Mucosa of rectum (tissue), 2 donors: ENCODE results near the gene NKD2.
"Not testable (repeated sequence)": the region's sequence is repeated elsewhere in the genome, so short reads cannot be mapped to it uniquely, and the experiment has no call there.

Experiments used
- H3K27ac ChIP-seq, 2 donors: one replicate each; pipeline ENCODE4 v1.7.0; 2013; ENCODE audit warnings: inconsistent platforms in 2 of 2, low read depth in 2 of 2, low read length in 2 of 2
- H3K27me3 ChIP-seq, 2 donors: one replicate each; pipeline ENCODE4 v1.7.0; 2013; ENCODE audit warnings: low read length in 2 of 2; ENCODE audit not compliant: control insufficient read depth in 2 of 2, insufficient read depth in 2 of 2
- H3K36me3 ChIP-seq, 2 donors: one replicate each; pipeline ENCODE4 v1.7.0; 2013; ENCODE audit warnings: low read length in 2 of 2; ENCODE audit not compliant: control insufficient read depth in 2 of 2, insufficient read depth in 2 of 2
- H3K4me1 ChIP-seq, 2 donors: one replicate each; pipeline ENCODE4 v1.7.0; 2013; ENCODE audit warnings: low read length in 2 of 2, mild to moderate bottlenecking in 1 of 2; ENCODE audit not compliant: control insufficient read depth in 2 of 2, insufficient read depth in 2 of 2
- H3K4me3 ChIP-seq, 2 donors: one replicate each; pipeline ENCODE4 v1.7.0; 2013; ENCODE audit warnings: low read length in 2 of 2
- H3K9ac ChIP-seq, 2 donors: one replicate each; pipeline ENCODE4 v1.7.0; 2013; ENCODE audit warnings: low read length in 2 of 2, low read depth in 1 of 2, mild to moderate bottlenecking in 1 of 2
- H3K9me3 ChIP-seq, 2 donors: one replicate each; pipeline ENCODE4 v1.7.0; 2013; ENCODE audit warnings: low read length in 2 of 2; ENCODE audit not compliant: control insufficient read depth in 2 of 2
- donor health status: healthy.
- donor health status: Normal muscosa, but diverticular disease.

NKD2 gene

GRCh38 chr5:963673-964531, 44.7 kb upstream of the NKD2 start:
- peak overlapping the region; percentile 0 to 57 for H3K27ac ChIP-seq
- H3K36me3 ChIP-seq, result no peaks in the 10 kb centered on the region
- no peak overlapping the region for H3K9ac ChIP-seq
- no peaks in the 10 kb centered on the region for H3K9me3 ChIP-seq
- peaks cover 7 to 11% of the 10 kb centered on the region in 2 donors for H3K27me3 ChIP-seq
- H3K4me3 ChIP-seq, result no peak overlapping the region
- H3K4me1 ChIP-seq, result no peaks in the 10 kb centered on the region

GRCh38 chr5:964821-965220, 43.8 kb upstream of the NKD2 start:
- H3K36me3 ChIP-seq, result no peaks in the 10 kb centered on the region
- H3K27ac ChIP-seq, result peak overlapping the region in 1 of 2 donors; percentile 57
- no peaks in the 10 kb centered on the region for H3K4me1 ChIP-seq
- no peaks in the 10 kb centered on the region for H3K9me3 ChIP-seq
- H3K9ac ChIP-seq, result no peak overlapping the region
- H3K4me3 ChIP-seq, result no peak overlapping the region
- H3K27me3 ChIP-seq, result peaks cover 11 to 14% of the 10 kb centered on the region in 2 donors

GRCh38 chr5:965604-966344, 42.8 kb upstream of the NKD2 start:
- Histone ChIP-seq H3K4me1 (no peaks in the 10 kb centered on the region), H3K9ac (no peak overlapping the region), H3K4me3 (no peak overlapping the region), H3K36me3 (no peaks in the 10 kb centered on the region), H3K27ac (no peak overlapping the region), H3K9me3 (no peaks in the 10 kb centered on the region), H3K27me3 (peaks cover 10 to 17% of the 10 kb centered on the region in 2 donors)

- no peaks in the 10 kb centered on the region for H3K4me1 ChIP-seq
- H3K27me3 ChIP-seq, result peaks cover 10 to 17% of the 10 kb centered on the region in 2 donors
- no peak overlapping the region for H3K4me3 ChIP-seq
- no peak overlapping the region for H3K27ac ChIP-seq
- no peaks in the 10 kb centered on the region for H3K9me3 ChIP-seq
- H3K9ac ChIP-seq, result no peak overlapping the region
- H3K36me3 ChIP-seq, result no peaks in the 10 kb centered on the region
Measured at GRCh38 chr5:966345-966710, 42.3 kb upstream of the NKD2 start.

- Histone ChIP-seq H3K9me3 (no peaks in the 10 kb centered on the region), H3K4me1 (no peaks in the 10 kb centered on the region), H3K27me3 (peaks cover 10 to 17% of the 10 kb centered on the region in 2 donors)
Measured at GRCh38 chr5:966941-967340, 41.7 kb upstream of the NKD2 start.

GRCh38 chr5:968881-969280, 39.7 kb upstream of the NKD2 start:
- H3K27me3 ChIP-seq, result peaks cover 10 to 17% of the 10 kb centered on the region in 2 donors
- no peak overlapping the region for H3K4me3 ChIP-seq
- H3K4me1 ChIP-seq, result no peaks in the 10 kb centered on the region
- H3K27ac ChIP-seq, result no peak overlapping the region
- no peaks in the 10 kb centered on the region for H3K36me3 ChIP-seq
- H3K9ac ChIP-seq, result no peak overlapping the region
- no peaks in the 10 kb centered on the region for H3K9me3 ChIP-seq

More at GRCh38 chr5:966941-967340, 41.7 kb upstream of the NKD2 start:
- Histone ChIP-seq H3K4me3 (no peak overlapping the region), H3K9ac (no peak overlapping the region), H3K27ac (no peak overlapping the region), H3K36me3 (no peaks in the 10 kb centered on the region)

GRCh38 chr5:969408-969839, 39.2 kb upstream of the NKD2 start:
- H3K9ac ChIP-seq, result no peak overlapping the region
- H3K4me1 ChIP-seq, result no peaks in the 10 kb centered on the region
- H3K9me3 ChIP-seq, result no peaks in the 10 kb centered on the region
- H3K36me3 ChIP-seq, result no peaks in the 10 kb centered on the region
- H3K27ac ChIP-seq, result no peak overlapping the region
- H3K27me3 ChIP-seq, result peaks cover 10 to 17% of the 10 kb centered on the region in 2 donors
- no peak overlapping the region for H3K4me3 ChIP-seq

- not testable (repeated sequence) for H3K4me3 ChIP-seq, H3K9ac ChIP-seq, H3K4me1 ChIP-seq, H3K36me3 ChIP-seq, H3K9me3 ChIP-seq, H3K27ac ChIP-seq
- H3K27me3 ChIP-seq, result peaks cover 6 to 13% of the 10 kb centered on the region in 2 donors
Measured at GRCh38 chr5:972575-972974, 36.0 kb upstream of the NKD2 start.

- Histone ChIP-seq H3K9me3 (no peaks in the 10 kb centered on the region), H3K9ac (no peak overlapping the region), H3K36me3 (no peaks in the 10 kb centered on the region), H3K27me3 (no peaks in the 10 kb centered on the region), H3K4me1 (no peaks in the 10 kb centered on the region), H3K27ac (no peak overlapping the region), H3K4me3 (no peak overlapping the region)
Measured at GRCh38 chr5:976849-977751, 31.5 kb upstream of the NKD2 start.
